AG04449 (cell line): ENCODE measurements around the gene CLTA.
"Not testable (repeated sequence)": the region's sequence is repeated elsewhere in the genome, so short reads cannot be mapped to it uniquely, and the experiment has no call there.

ENCODE experiments used
- CTCF ChIA-PET: fragments of 350-600 bp; formaldehyde crosslinking; extraction: SDS; loops from one replicate; lab custom pipeline; 2021; ENCODE audit warnings: antibody characterized with exemption; lab: Yijun Ruan, JAX
- POLR2A ChIA-PET: fragments of 400-600, 350-600 bp; formaldehyde crosslinking; extraction: SDS; loops from one replicate; lab custom pipeline; 2020; ENCODE audit warnings: antibody characterized with exemption, inconsistent platforms; lab: Yijun Ruan, JAX
- DNase-seq: peaks from one replicate; pipeline ENCODE4 v3.0.0-alpha.2; 2010; ENCODE audit warnings: low read depth, low spot score
- H3K4me3 ChIP-seq: 2 replicates; pipeline ENCODE4 v1.5.1; 2011; ENCODE audit warnings: low read depth, mild to moderate bottlenecking, control low read depth, low read length
- TF ChIP-seq, protein P1 (sequence below): IDR thresholded peaks from one replicate; pipeline ENCODE4 v1.5.1; 2011; ENCODE audit warnings: mild to moderate bottlenecking, moderate library complexity, low read length, control low read depth, inconsistent platforms; ENCODE audit not compliant: insufficient read depth; ENCODE audit errors: missing control alignments

Gene CLTA

DNA sequence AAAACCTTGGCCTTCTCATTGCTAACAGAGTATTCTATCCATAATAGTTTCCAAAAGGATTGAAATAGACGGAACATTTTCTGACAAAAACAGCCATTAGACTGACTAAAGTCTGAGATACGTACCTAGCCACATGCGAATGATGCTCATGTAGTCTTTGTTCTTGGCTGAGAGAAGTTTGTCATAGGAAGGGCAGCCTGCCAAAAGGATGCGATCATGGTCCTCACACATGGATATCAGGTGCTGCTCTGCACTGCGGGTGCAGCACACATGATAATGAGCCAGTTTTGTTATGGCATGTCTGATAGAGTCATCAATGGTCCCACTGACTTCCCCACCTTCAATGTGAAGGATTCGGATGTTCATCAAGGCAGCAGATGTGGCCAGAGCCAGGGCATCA, 55.2 kb downstream of the CLTA start:
- TF ChIP-seq, protein P1, sequence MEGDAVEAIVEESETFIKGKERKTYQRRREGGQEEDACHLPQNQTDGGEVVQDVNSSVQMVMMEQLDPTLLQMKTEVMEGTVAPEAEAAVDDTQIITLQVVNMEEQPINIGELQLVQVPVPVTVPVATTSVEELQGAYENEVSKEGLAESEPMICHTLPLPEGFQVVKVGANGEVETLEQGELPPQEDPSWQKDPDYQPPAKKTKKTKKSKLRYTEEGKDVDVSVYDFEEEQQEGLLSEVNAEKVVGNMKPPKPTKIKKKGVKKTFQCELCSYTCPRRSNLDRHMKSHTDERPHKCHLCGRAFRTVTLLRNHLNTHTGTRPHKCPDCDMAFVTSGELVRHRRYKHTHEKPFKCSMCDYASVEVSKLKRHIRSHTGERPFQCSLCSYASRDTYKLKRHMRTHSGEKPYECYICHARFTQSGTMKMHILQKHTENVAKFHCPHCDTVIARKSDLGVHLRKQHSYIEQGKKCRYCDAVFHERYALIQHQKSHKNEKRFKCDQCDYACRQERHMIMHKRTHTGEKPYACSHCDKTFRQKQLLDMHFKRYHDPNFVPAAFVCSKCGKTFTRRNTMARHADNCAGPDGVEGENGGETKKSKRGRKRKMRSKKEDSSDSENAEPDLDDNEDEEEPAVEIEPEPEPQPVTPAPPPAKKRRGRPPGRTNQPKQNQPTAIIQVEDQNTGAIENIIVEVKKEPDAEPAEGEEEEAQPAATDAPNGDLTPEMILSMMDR = no peak
- ChIA-PET CTCF (interaction anchor here (1.0 to 11.1 kb wide), 2 partner anchors 9 to 82 kb away, joined by 5 to 276 read pairs; no protein-coding TSS in a partner anchor), POLR2A (no interaction called here)
- DNase-seq = no peak
- H3K4me3 ChIP-seq = no peak overlapping the region

DNA sequence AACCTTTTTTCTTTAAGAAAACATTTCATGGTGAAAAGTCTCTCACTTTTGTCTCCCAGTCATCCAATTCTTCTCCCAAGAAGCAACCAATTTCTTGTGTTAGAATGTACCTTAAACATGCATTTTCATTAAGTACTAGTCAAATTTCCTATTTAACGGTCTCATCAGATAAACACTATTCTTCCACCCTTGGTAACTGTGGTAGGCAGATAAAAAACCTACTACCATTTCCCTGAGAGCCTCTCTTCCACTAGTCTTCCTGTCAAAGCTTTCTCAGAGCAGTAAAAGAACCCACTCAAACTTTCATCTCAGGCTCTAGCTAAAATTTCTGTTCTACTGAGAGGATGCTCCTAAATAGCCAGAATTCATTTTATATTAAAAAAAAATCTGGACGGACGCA, 56.6 kb downstream of the CLTA start:
- TF ChIP-seq, protein P1 = no peak
- CTCF ChIA-PET = interaction anchor here (0.6 to 11.1 kb wide), 18 partner anchors 7 to 287 kb away, joined by 3 to 276 read pairs (median 5); partner anchors contain the start of gene GNE
- no peak overlapping the region for H3K4me3 ChIP-seq
- no peak for DNase-seq
- POLR2A ChIA-PET = no interaction called here

DNA sequence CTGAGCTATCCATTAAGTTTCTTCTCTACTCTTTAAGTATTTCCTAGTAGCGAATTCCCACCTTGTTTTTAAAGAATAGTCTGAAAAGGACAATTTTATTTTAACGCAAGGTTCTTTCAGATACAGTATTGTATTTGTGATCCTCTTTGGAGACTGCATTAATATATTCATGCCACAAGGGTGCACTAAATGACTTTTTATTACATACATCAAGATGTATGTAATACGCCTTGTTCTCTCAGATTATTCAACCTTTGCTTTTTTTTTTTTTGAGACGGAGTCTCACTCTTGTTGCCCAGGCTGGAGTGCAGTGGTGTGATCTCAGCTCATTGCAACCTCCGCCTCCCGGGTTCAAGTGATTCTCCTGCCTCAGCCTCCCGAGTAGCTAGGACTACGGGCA, 57.3 kb downstream of the CLTA start:
- H3K4me3 ChIP-seq, DNase-seq: not testable (repeated sequence)
- POLR2A ChIA-PET = interaction anchor here (0.6 to 2.2 kb wide), 2 partner anchors 10 to 484 kb away, joined by 4 to 10 read pairs; partner anchors contain the start of gene GNE
- CTCF ChIA-PET = interaction anchor here (0.6 to 11.1 kb wide), 23 partner anchors 8 to 288 kb away, joined by 3 to 276 read pairs (median 4); partner anchors contain the start of gene GNE

DNA sequence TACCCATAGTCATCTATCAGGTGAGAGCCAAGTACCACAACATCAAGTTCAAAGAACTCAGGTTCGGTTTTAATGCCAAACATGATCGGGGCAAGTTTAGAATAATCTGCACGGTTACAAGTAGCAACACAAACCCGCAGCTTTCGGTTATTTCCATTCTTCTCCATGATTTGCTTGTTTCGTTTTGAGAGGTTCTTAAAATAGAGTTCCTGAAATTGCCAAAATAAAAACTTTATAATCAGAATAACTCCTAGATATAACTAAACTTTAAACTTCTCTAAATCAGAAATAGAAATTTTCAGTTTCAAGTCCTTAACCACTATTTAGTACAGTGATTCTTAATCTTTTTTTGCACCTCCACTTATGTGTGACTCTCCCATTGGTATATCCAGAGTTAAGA, 58.5 kb downstream of the CLTA start:
- CTCF ChIA-PET = interaction anchor here (0.8 to 11.1 kb wide), 15 partner anchors 9 to 201 kb away, joined by 3 to 276 read pairs (median 5); partner anchors contain the start of gene GNE
- POLR2A ChIA-PET = interaction anchor here (0.6 to 2.2 kb wide), 2 partner anchors 9 to 185 kb away, joined by 4 to 10 read pairs; partner anchors contain the start of gene GNE
- no peak for DNase-seq
- TF ChIP-seq, protein P1 = no peak
- no peak overlapping the region for H3K4me3 ChIP-seq

DNA sequence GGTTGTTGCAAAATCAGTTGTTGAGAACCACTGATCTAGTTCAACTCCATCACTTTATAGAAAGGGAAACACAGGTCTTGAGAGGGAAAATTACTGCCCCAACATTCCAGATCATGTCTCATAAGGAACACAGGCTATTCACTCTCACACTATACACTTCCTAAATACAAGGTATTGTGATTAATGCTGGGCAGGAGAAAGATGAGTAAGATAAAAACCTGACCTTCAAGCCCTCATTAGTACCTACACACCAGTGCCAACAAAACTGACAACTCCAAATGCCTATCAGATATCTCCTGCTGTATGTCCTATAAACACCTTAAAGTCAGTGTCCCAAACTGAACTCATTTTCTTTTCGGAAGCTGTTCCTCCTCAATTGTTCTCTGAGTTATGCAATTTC, 59.4 kb downstream of the CLTA start:
- no peak overlapping the region for H3K4me3 ChIP-seq
- POLR2A ChIA-PET = interaction anchor here (2.2 kb wide), 1 partner anchor 8 kb away, joined by 10 read pairs; the partner anchor contains the start of gene GNE
- CTCF ChIA-PET = interaction anchor here (1.1 to 11.1 kb wide), 8 partner anchors 18 to 200 kb away, joined by 3 to 276 read pairs (median 6); no protein-coding TSS in a partner anchor

DNA sequence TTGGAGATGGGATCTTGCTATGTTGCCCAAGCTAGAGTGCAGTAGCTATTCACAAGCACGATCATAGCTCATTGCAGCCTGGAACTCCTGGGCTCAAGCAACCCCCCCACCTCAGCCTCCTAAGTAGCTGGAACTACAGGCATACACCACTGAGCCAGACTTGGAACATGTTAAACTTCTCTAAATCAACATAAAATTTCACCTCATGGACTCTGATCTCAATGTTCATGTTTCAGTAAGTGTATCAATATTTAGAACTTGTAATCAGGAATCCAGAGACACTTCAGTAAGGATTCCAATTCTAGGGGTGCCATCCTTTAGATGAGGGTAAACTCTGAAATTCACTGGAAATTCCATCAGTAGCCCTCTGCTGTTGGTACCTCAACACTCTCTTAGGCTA, 60.7 kb downstream of the CLTA start:
- ChIA-PET POLR2A (interaction anchor here (0.6 kb wide), 1 partner anchor 51 kb away, joined by 6 read pairs; no protein-coding TSS in a partner anchor), CTCF (interaction anchor here (1.0 to 11.1 kb wide), 4 partner anchors 10 to 93 kb away, joined by 4 to 276 read pairs (median 8); no protein-coding TSS in a partner anchor)
- TF ChIP-seq, protein P1 = no peak
- no peak for DNase-seq
- H3K4me3 ChIP-seq = no peak overlapping the region

More for the DNA sequence above, 59.4 kb downstream of the CLTA start:
- TF ChIP-seq, protein P1 = no peak
- no peak for DNase-seq
